Mesendoderm (in vitro differentiated cells): Measurements from ENCODE around the gene GAPDH.

ENCODE experiments used
- DNase-seq: peaks from one replicate; pipeline ENCODE4 v3.0.0; 2013
- H2AK5ac ChIP-seq: 2 replicates; pipeline ENCODE4 v1.6.1; 2013; ENCODE audit warnings: low read length, inconsistent platforms
- H2BK120ac ChIP-seq: 2 replicates; pipeline ENCODE4 v1.6.1; 2013; ENCODE audit warnings: low read depth, mild to moderate bottlenecking, low read length, moderate library complexity, mixed read lengths
- H2BK15ac ChIP-seq: replicated peaks from 2 replicates; pipeline ENCODE4 v1.6.1; 2013; ENCODE audit warnings: low read depth, mild to moderate bottlenecking, moderate library complexity
- H2BK5ac ChIP-seq: 2 replicates; pipeline ENCODE4 v1.6.1; 2013; ENCODE audit warnings: low read length, inconsistent platforms
- H3K18ac ChIP-seq: 2 replicates; pipeline ENCODE4 v1.6.1; 2013; ENCODE audit warnings: mild to moderate bottlenecking, low read length, mixed read lengths
- H3K23ac ChIP-seq: one replicate; pipeline ENCODE4 v1.6.1; 2013; ENCODE audit warnings: low read length
- H3K27ac ChIP-seq: 2 replicates; pipeline ENCODE4 v1.5.1; 2013; ENCODE audit warnings: low read depth, mild to moderate bottlenecking, inconsistent platforms, low read length, moderate library complexity
- H3K27me3 ChIP-seq: 2 replicates; pipeline ENCODE4 v1.6.1; 2013; ENCODE audit warnings: low read length, control low read depth, mild to moderate bottlenecking, inconsistent platforms; ENCODE audit not compliant: insufficient read depth, poor library complexity
- H3K36me3 ChIP-seq: 2 replicates; pipeline ENCODE4 v1.6.1; 2013; ENCODE audit warnings: low read length, inconsistent platforms; ENCODE audit not compliant: control insufficient read depth, insufficient read depth
- H3K4ac ChIP-seq: one replicate; pipeline ENCODE4 v1.6.1; 2013; ENCODE audit warnings: low read depth, mild to moderate bottlenecking, low read length, moderate library complexity
- H3K4me1 ChIP-seq: 2 replicates; pipeline ENCODE4 v1.6.1; 2013; ENCODE audit warnings: low read depth, low read length, inconsistent platforms; ENCODE audit not compliant: control insufficient read depth
- H3K4me2 ChIP-seq: 2 replicates; pipeline ENCODE4 v1.6.1; 2013; ENCODE audit warnings: low read length
- H3K4me3 ChIP-seq: 2 replicates; pipeline ENCODE4 v1.5.1; 2013; ENCODE audit warnings: mild to moderate bottlenecking, low read length
- H3K56ac ChIP-seq: one replicate; pipeline ENCODE4 v1.6.1; 2013; ENCODE audit warnings: low read length
- H3K79me1 ChIP-seq: 2 replicates; pipeline ENCODE4 v1.6.1; 2013; ENCODE audit warnings: low read length, inconsistent platforms
- H3K79me2 ChIP-seq: 2 replicates; pipeline ENCODE4 v1.6.1; 2013; ENCODE audit warnings: mild to moderate bottlenecking, low read length; ENCODE audit not compliant: control insufficient read depth, insufficient read depth
- H3K9ac ChIP-seq: 2 replicates; pipeline ENCODE4 v1.6.1; 2013; ENCODE audit warnings: low read length, inconsistent platforms
- H4K5ac ChIP-seq: one replicate; pipeline ENCODE4 v1.6.1; 2013; ENCODE audit warnings: low read length
- H4K8ac ChIP-seq: one replicate; pipeline ENCODE4 v1.6.1; 2013; ENCODE audit warnings: low read depth, mild to moderate bottlenecking, control low read depth, low read length, moderate library complexity
- WGBS: extraction: QIAGEN DNeasy Blood & Tissue Kit; methylation state at CpG from one replicate; pipeline ENCODE4 v1.1.7; 2013; ENCODE audit warnings: low lambda C conversion rate, missing lambda C conversion rate; ENCODE audit not compliant: insufficient coverage; ENCODE audit errors: extremely low coverage; 5-methylcytosine and 5-hydroxymethylcytosine counted together

GAPDH gene

DNA sequence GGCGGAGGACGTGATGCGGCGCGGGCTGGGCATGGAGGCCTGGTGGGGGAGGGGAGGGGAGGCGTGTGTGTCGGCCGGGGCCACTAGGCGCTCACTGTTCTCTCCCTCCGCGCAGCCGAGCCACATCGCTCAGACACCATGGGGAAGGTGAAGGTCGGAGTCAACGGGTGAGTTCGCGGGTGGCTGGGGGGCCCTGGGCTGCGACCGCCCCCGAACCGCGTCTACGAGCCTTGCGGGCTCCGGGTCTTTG lies 303 bp downstream of the GAPDH start:
- Histone ChIP-seq H3K4me2 (peak overlapping the region; percentile 8), H3K4ac (peak overlapping the region; percentile 87), H2BK5ac (peak overlapping the region; percentile 79), H3K79me1 (peaks cover 2% of the 10 kb centered on the region), H2AK5ac (peak overlapping the region; percentile 69), H2BK15ac (no peak overlapping the region), H3K36me3 (peaks cover 36% of the 10 kb centered on the region), H3K27me3 (no peaks in the 10 kb centered on the region), H3K56ac (peak overlapping the region; percentile 92), H4K8ac (peak overlapping the region; percentile 5), H3K23ac (peak overlapping the region; percentile 94), H2BK120ac (peak overlapping the region; percentile 46), H3K9ac (peak overlapping the region; percentile 100), H3K79me2 (peaks cover 25% of the 10 kb centered on the region), H3K27ac (peak overlapping the region; percentile 94), H3K18ac (peak overlapping the region; percentile 85), H4K5ac (no peak overlapping the region), H3K4me1 (peaks cover 15% of the 10 kb centered on the region), H3K4me3 (peak overlapping the region; percentile 75)
- no CpG with 5 or more reads among the region's 25 CpGs for WGBS
- DNase-seq: no peak

DNA sequence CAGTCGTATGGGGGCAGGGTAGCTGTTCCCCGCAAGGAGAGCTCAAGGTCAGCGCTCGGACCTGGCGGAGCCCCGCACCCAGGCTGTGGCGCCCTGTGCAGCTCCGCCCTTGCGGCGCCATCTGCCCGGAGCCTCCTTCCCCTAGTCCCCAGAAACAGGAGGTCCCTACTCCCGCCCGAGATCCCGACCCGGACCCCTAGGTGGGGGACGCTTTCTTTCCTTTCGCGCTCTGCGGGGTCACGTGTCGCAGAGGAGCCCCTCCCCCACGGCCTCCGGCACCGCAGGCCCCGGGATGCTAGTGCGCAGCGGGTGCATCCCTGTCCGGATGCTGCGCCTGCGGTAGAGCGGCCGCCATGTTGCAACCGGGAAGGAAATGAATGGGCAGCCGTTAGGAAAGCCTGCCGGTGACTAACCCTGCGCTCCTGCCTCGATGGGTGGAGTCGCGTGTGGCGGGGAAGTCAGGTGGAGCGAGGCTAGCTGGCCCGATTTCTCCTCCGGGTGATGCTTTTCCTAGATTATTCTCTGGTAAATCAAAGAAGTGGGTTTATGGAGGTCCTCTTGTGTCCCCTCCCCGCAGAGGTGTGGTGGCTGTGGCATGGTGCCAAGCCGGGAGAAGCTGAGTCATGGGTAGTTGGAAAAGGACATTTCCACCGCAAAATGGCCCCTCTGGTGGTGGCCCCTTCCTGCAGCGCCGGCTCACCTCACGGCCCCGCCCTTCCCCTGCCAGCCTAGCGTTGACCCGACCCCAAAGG lies 804 bp downstream of the GAPDH start:
- no peak overlapping the region for H4K5ac ChIP-seq
- peak overlapping the region; percentile 69 for H2AK5ac ChIP-seq
- peaks cover 17% of the 10 kb centered on the region for H3K4me1 ChIP-seq
- peak overlapping the region; percentile 94 for H3K27ac ChIP-seq
- no CpG with 5 or more reads among the region's 52 CpGs for WGBS
- H3K79me2 ChIP-seq: peaks cover 25% of the 10 kb centered on the region
- H3K23ac ChIP-seq: peak overlapping the region; percentile 94
- H3K36me3 ChIP-seq: peaks cover 32% of the 10 kb centered on the region
- no peak overlapping the region for H2BK15ac ChIP-seq
- H3K18ac ChIP-seq: peak overlapping the region; percentile 85
- H3K4me3 ChIP-seq: peak overlapping the region; percentile 75
- peak overlapping the region; percentile 87 for H3K4ac ChIP-seq
- peak overlapping the region; percentile 46 for H2BK120ac ChIP-seq
- DNase-seq: peak; percentile 80
- H4K8ac ChIP-seq: peak overlapping the region; percentile 5
- H3K79me1 ChIP-seq: peaks cover 2% of the 10 kb centered on the region
- peak overlapping the region; percentile 100 for H3K9ac ChIP-seq
- no peaks in the 10 kb centered on the region for H3K27me3 ChIP-seq
- peak overlapping the region; percentile 92 for H3K56ac ChIP-seq
- H2BK5ac ChIP-seq: peak overlapping the region; percentile 79
- H3K4me2 ChIP-seq: peak overlapping the region; percentile 69

GRCh38 chr12:6535697-6535946 lies 1.3 kb downstream of the GAPDH start:
- Histone ChIP-seq H2BK120ac (no peak overlapping the region), H3K79me1 (peaks cover 2% of the 10 kb centered on the region), H3K9ac (peak overlapping the region; percentile 100), H2BK5ac (peak overlapping the region; percentile 79), H3K79me2 (peaks cover 25% of the 10 kb centered on the region), H3K36me3 (peaks cover 26% of the 10 kb centered on the region), H3K4me1 (peaks cover 17% of the 10 kb centered on the region), H2BK15ac (no peak overlapping the region), H3K27me3 (no peaks in the 10 kb centered on the region), H2AK5ac (no peak overlapping the region), H3K18ac (peak overlapping the region; percentile 85), H4K5ac (no peak overlapping the region), H3K4me2 (peak overlapping the region; percentile 69), H3K23ac (peak overlapping the region; percentile 20), H3K27ac (peak overlapping the region; percentile 94), H3K56ac (peak overlapping the region; percentile 92), H3K4me3 (peak overlapping the region; percentile 75), H4K8ac (no peak overlapping the region), H3K4ac (no peak overlapping the region)
- DNase-seq: no peak
- WGBS: no CpG with 5 or more reads among the region's 6 CpGs

GRCh38 chr12:6535960-6536847 lies 1.9 kb downstream of the GAPDH start:
- peak overlapping the region; percentile 75 for H3K4me3 ChIP-seq
- peaks cover 22% of the 10 kb centered on the region for H3K36me3 ChIP-seq
- peak overlapping the region; percentile 100 for H3K9ac ChIP-seq
- peak overlapping the region; percentile 69 for H3K4me2 ChIP-seq
- peak; percentile 12 for DNase-seq
- no peak overlapping the region for H2BK120ac ChIP-seq
- no CpG with 5 or more reads among the region's 10 CpGs for WGBS
- H3K79me2 ChIP-seq: peaks cover 25% of the 10 kb centered on the region
- no peak overlapping the region for H2AK5ac ChIP-seq
- H3K23ac ChIP-seq: peak overlapping the region; percentile 90
- H4K8ac ChIP-seq: no peak overlapping the region
- no peak overlapping the region for H3K4ac ChIP-seq
- H2BK15ac ChIP-seq: no peak overlapping the region
- H4K5ac ChIP-seq: no peak overlapping the region
- H3K18ac ChIP-seq: no peak overlapping the region
- H3K79me1 ChIP-seq: peaks cover 2% of the 10 kb centered on the region
- peak overlapping the region; percentile 94 for H3K27ac ChIP-seq
- peak overlapping the region; percentile 92 for H3K56ac ChIP-seq
- no peak overlapping the region for H2BK5ac ChIP-seq
- H3K4me1 ChIP-seq: peaks cover 17% of the 10 kb centered on the region
- H3K27me3 ChIP-seq: no peaks in the 10 kb centered on the region

DNA sequence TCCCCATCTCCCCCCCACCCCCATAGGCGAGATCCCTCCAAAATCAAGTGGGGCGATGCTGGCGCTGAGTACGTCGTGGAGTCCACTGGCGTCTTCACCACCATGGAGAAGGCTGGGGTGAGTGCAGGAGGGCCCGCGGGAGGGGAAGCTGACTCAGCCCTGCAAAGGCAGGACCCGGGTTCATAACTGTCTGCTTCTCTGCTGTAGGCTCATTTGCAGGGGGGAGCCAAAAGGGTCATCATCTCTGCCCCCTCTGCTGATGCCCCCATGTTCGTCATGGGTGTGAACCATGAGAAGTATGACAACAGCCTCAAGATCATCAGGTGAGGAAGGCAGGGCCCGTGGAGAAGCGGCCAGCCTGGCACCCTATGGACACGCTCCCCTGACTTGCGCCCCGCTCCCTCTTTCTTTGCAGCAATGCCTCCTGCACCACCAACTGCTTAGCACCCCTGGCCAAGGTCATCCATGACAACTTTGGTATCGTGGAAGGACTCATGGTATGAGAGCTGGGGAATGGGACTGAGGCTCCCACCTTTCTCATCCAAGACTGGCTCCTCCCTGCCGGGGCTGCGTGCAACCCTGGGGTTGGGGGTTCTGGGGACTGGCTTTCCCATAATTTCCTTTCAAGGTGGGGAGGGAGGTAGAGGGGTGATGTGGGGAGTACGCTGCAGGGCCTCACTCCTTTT lies 2.7 kb downstream of the GAPDH start:
- Histone ChIP-seq H2BK15ac (no peak overlapping the region), H2AK5ac (no peak overlapping the region), H3K27ac (no peak overlapping the region), H3K4me2 (no peak overlapping the region), H3K18ac (no peak overlapping the region), H3K36me3 (peaks cover 22% of the 10 kb centered on the region), H2BK120ac (no peak overlapping the region), H3K79me2 (peaks cover 25% of the 10 kb centered on the region), H3K23ac (no peak overlapping the region), H3K9ac (peak overlapping the region; percentile 100), H4K5ac (no peak overlapping the region), H3K4me3 (no peak overlapping the region), H3K4me1 (peaks cover 16% of the 10 kb centered on the region), H3K79me1 (peaks cover 2% of the 10 kb centered on the region), H3K56ac (peak overlapping the region; percentile 43), H3K27me3 (no peaks in the 10 kb centered on the region), H2BK5ac (no peak overlapping the region), H4K8ac (no peak overlapping the region), H3K4ac (no peak overlapping the region)
- peak; percentile 8 for DNase-seq
- no CpG with 5 or more reads among the region's 19 CpGs for whole genome bisulfite sequencing
